ENCODE data around the gene DDX20.

DDX20 gene

GRCh38 chr1:111755331-111756123, at the start of gene DDX20:
Gene DDX20 (plus strand): TSS chr1:111755901. CDS start chr1:111755925, 24 bp downstream.
- DNase-seq, result peak; percentile 99

GRCh38 chr1:111706921-111707320, 48.8 kb upstream of the DDX20 start:
- DNase-seq, result no peak

- no peak for DNase-seq
Observed at GRCh38 chr1:111707906-111708305, 47.8 kb upstream of the DDX20 start.

- DNase-seq, result no peak
Observed at GRCh38 chr1:111709986-111710385, 45.7 kb upstream of the DDX20 start.

GRCh38 chr1:111716333-111716732, 39.4 kb upstream of the DDX20 start:
- DNase-seq, result no peak

- DNase-seq, result no peak
Observed at GRCh38 chr1:111717450-111717849, 38.3 kb upstream of the DDX20 start.

GRCh38 chr1:111719135-111719534, 36.6 kb upstream of the DDX20 start:
- DNase-seq, result no peak

GRCh38 chr1:111719674-111720132, 36.0 kb upstream of the DDX20 start:
- DNase-seq, result no peak

- DNase-seq, result no peak
Observed at GRCh38 chr1:111720274-111720976, 35.3 kb upstream of the DDX20 start.

GRCh38 chr1:111720977-111721786, 34.5 kb upstream of the DDX20 start:
- DNase-seq, result no peak

- DNase-seq, result no peak
Observed at GRCh38 chr1:111723091-111723806, 32.5 kb upstream of the DDX20 start.

- DNase-seq, result no peak
Observed at GRCh38 chr1:111723871-111724270, 31.8 kb upstream of the DDX20 start.

GRCh38 chr1:111725192-111725591, 30.5 kb upstream of the DDX20 start:
- peak; percentile 87 for DNase-seq

GRCh38 chr1:111727056-111727455, 28.6 kb upstream of the DDX20 start:
- DNase-seq, result no peak

- peak; percentile 64 for DNase-seq
Observed at GRCh38 chr1:111729271-111729921, 26.3 kb upstream of the DDX20 start.

GRCh38 chr1:111729946-111730681, 25.6 kb upstream of the DDX20 start:
- peak; percentile 50 for DNase-seq

- no peak for DNase-seq
Observed at GRCh38 chr1:111730706-111731105, 25.0 kb upstream of the DDX20 start.

- no peak for DNase-seq
Observed at GRCh38 chr1:111731956-111732355, 23.7 kb upstream of the DDX20 start.

- DNase-seq, result no peak
Observed at GRCh38 chr1:111732718-111733117, 23.0 kb upstream of the DDX20 start.

GRCh38 chr1:111733183-111733991, 22.3 kb upstream of the DDX20 start:
- DNase-seq, result peak; percentile 63

GRCh38 chr1:111733992-111734341, 21.7 kb upstream of the DDX20 start:
- DNase-seq, result no peak
